Ramos (cell line): ENCODE data around the gene APOA5.
"Not testable (repeated sequence)": the region's sequence is repeated elsewhere in the genome, so short reads cannot be mapped to it uniquely, and the experiment has no call there.

Source experiments
- in situ Hi-C: fragments of 300-500 bp; cut with MboI; formaldehyde crosslinking; loops from one replicate; pipeline ENCODE4 v1.14.3; 2022; ENCODE audit warnings: low sequenced_read_pairs; ENCODE audit not compliant: unreplicated experiment

Gene APOA5

DNA sequence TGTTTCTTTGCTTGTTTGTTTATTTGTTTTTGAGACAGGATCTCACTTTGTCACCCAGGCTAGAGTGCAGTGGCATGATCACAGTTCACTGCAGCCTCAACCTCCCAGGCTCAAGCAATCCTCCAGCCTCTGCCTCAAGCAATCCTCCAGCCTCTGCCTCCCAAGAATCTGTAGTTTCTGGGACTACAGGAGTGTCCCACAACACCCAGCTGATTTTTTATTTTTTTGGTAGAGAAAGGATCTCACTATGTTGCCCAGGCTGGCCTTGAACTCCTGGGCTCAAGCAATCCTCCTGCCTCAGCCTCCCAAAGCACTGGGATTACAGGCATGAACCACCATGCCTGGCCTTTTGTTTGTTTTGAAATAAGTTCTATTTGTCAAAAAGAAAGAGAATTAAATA, 10.0 kb upstream of the APOA5 start:
- in situ Hi-C loops: not testable (repeated sequence)

GRCh38 chr11:116800610-116801009, 8.9 kb upstream of the APOA5 start:
- in situ Hi-C loops: no loop called here

GRCh38 chr11:116798368-116798767, 6.7 kb upstream of the APOA5 start:
- in situ Hi-C loops: no loop called here

DNA sequence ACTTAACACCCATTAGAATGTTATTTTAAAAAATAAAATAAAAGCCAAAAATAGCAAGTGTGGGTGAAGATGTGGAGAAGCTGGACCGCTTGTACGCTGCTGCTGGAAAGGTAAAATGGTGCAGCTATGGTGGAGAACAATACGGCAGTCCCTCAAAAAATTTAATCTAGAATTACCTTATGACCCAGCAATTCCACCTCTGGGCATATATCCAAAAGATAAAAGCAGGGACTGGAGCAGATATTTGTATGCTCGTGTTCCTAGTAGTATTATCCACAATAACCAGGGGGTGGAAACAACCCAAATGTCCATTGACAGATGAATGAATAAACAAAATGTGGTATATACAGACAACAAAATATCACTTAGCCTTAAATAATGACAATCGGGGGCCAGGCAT, 6.1 kb upstream of the APOA5 start:
- in situ Hi-C loops: no loop called here

- in situ Hi-C loops: no loop called here
Observed at GRCh38 chr11:116796548-116796947, 4.9 kb upstream of the APOA5 start.

- in situ Hi-C loops: loop anchor here (5.0 kb wide), 1 partner anchor 312 kb away; no protein-coding TSS in a partner anchor
Observed at GRCh38 chr11:116794851-116795250, 3.2 kb upstream of the APOA5 start.

GRCh38 chr11:116793772-116794097, 2.1 kb upstream of the APOA5 start:
- in situ Hi-C loops: loop anchor here (5.0 kb wide), 1 partner anchor 314 kb away; no protein-coding TSS in a partner anchor

GRCh38 chr11:116792869-116793771, 1.4 kb upstream of the APOA5 start:
- in situ Hi-C loops: loop anchor here (5.0 kb wide), 1 partner anchor 314 kb away; no protein-coding TSS in a partner anchor

DNA sequence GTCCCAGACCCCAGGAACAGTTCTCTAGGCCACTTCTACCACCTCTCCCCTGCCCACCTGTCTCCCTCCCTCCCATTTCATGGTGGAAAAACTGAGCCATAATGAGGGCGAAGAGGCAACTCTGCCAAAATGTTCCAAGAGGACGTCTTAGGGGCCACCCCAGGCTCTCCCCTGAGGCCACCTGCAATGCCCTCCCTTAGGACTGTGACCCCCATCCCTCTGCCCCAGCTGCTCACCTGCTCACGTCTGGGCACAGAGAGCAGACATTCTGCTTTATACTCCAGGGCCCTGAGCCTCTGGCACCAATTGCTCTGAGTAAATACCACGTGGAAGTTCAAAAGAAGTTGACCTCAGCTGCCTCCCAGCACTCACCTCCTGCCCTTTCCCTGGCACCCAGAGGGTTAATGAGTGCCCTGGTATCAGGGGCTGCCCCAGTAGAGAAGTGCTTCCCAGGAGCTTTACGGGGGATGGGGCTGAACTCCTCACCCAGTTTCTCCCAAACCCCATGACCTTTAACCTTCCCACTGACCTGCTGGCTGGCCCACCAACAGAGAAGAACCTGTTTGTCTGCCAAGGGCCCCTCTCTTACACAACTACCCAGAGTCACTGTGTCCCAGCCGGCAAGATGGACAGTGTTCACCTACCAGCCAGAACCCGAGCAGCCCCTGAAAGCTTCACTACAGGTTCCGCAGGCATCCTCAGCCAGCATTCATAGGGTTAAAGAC, 627 bp upstream of the APOA5 start:
- in situ Hi-C loops: loop anchor here (5.0 kb wide), 1 partner anchor 315 kb away; no protein-coding TSS in a partner anchor

DNA sequence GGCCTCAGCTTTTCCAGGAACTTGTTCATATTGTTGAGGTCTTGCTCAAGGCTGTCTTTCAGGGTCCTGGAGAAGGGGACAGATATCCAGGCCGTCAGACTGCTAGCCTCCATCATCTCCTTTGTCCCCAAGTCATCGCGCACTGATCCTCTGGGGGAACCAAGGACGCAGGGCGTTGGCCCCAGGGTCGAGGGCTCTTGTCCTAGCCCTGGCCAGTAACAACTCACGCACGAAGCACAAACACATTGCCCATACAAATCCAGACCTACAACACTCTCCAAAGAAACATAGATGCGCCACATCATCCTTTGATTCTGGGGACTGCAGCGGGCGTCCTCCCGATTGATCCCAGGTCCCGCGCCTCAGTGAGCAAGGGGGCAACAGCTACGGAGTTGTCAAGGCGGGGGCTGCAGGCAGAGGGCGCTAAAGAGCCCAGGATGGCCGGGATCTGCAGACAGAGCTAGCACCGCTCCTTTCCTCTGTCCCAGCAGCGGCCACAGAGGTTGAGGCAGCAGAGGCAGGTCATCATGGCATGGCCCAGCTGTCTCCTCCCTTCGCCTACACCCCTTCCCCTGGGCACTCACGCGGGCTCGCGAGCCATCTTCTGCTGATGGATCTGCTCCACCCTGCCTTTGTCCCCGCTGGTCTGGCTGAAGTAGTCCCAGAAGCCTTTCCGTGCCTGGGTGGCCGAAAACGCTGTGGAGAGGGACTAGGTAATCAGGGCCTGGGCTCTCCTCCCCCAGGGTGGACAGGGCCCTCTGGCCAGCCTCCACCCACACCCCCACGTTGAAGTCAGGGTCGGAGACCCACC, 472 bp downstream of the APOA5 start:
- in situ Hi-C loops: loop anchor here (5.0 kb wide), 1 partner anchor 316 kb away; no protein-coding TSS in a partner anchor

DNA sequence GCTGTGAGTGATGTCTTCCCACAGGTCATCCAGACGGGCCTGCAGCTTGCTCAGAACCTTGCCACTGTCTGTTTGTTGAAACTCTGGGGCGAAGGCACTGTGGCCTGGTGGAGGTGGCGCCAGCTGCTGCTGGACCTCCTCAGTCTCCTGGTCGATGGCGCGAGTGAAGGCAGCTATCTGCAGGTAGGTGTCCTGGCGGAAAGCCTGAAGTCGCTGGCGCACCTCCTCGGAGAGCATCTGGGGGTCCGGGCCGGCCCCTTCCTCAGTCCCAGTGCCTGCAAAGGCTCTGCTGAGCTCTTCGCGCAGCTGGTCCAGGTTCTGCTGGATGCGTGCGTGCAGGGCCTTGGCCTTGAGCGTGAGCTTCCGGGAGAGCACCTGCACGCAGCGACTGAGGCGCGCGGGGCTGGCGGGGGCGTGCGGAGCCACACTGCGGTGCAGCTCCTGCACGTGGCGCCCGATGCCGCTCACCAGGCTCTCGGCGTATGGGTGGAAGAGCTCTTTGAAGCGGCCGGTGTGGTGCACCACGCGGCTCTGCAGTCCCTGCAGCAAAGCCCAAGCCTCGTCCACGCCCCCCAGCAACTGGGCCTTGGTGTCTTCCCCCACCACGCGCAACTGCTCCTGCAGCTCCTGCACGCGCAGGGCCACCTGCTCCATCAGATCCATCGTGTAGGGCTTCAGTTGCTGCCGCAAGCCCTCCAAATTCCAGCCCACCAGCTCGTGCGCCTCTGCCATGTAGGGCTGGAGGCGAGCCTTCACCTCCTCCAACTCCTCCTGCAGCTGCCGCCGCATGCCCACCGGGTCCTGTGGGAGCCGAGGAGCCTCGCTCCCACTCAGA, 1.3 kb downstream of the APOA5 start:
- in situ Hi-C loops: loop anchor here (5.0 kb wide), 1 partner anchor 317 kb away; no protein-coding TSS in a partner anchor

- in situ Hi-C loops: no loop called here
Observed at GRCh38 chr11:116788975-116789374, 2.7 kb downstream of the APOA5 start.

DNA sequence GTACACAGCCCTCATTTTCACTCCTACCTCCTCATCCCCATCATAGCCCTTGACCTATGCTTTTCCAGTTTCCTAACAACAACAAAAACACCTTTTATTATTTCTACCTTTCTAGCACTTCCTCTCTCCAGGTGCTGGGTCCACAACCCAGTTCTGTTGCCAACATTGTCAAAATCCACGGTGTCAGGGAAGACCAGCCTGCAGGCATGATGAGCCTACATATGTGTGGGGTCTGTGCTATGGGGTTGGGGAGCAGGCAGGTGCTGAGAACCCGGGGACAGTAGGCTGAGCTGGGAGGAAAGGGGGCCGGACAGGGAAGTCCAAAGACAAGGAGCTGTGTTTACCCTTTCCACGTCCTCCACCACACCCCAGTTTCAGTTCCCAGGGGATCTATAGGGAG, 3.1 kb downstream of the APOA5 start:
- in situ Hi-C loops: no loop called here

DNA sequence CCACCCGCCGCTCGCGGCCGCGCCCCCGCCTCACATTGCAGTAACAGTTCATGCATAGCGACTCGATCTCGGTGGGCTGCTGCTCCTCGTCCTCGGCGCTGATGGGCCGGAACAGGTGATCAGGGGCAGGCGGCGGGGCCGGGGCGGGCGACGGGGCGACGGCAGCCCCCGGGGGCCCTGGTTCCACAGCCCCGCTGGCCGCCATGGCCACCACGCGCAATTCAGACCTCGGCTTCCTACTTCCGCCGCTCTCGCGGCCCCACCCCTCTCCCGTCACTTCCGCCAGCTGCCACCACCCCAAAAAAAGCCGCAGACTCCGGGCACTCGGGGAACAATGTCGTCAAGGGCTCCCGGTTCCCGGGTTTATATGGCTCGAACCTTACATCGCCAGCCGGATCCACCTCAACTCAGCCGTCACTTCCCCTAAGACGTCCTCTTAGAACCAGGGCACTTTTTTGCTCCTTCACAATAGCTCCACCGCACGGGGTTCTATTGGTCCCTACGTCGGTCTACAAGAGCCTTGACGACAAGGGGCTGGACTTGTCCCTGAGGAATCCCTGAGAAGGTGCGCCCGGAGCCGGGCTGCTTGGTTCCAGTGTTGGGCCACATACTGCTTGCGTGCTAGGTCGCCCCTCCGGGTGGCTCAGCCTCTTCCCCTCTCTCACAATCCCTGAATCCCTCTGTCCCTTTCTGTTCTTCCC, 3.7 kb downstream of the APOA5 start, which contains the start of gene ZPR1:
TSS of gene ZPR1 (minus strand) at position 238 of the 701 bp plus-strand sequence. CDS start at position 205, 33 bp downstream.
- in situ Hi-C loops: no loop called here

GRCh38 chr11:116787436-116787785, 4.3 kb downstream of the APOA5 start:
- in situ Hi-C loops: no loop called here

DNA sequence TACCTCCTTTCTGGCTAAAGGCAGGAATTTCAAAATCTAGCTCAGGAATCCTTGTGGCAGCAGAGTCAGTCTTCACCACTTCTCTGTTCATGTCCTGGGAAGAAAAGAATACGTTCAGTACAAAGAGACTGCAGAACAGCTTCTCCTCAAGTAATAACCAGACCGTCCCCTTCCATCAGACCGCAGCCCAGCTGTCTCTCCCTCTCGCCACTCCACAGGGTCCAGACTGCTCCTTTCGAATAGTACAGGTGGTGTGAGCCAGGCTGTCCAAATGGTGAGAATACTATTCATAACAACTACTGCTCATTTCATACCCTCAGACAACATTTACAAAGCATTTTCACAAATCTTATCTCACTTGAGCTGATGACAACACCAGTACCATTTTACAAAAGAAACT, 4.7 kb downstream of the APOA5 start:
- in situ Hi-C loops: no loop called here

DNA sequence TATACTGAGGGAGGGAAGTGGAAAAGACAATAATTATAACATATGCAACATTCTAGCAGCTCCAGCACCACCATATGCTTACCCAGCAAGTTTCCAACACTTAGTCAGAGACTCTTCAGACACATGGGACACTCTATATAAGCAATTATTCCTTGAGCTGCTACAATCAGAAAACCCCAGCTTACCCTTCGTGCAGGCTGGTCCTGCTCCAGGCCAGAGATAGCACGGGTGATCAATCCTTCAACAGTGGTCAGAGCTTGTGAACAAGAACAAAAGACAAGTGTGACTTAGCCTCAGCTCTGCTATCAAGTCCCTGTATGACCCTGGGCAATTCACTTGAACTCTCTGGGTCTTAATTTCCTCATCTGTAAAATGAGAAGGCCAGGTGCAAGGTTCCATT, 5.4 kb downstream of the APOA5 start:
- in situ Hi-C loops: no loop called here

- in situ Hi-C loops: no loop called here
Observed at GRCh38 chr11:116782728-116783127, 9.0 kb downstream of the APOA5 start.

DNA sequence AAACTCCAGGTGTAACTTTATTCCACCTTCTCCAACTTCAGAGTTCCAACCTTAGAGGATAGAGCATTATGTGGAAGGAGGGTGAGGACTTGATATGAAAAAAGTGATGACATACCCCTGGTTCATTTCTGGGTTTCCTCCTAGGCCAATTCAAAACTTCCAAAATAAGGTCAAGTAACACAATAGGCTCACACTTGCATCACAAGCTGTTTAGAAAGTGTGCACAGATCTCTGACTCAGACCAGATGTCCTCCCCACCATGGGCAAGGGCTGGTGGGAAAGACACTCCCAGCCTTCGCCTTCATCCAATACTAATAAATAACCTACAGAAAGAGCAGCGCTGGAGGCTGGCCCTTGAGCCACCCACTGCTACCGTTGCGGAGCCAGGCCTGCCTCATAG, 13.1 kb downstream of the APOA5 start:
- in situ Hi-C loops: no loop called here
